Mucosa of descending colon (tissue), 3 donors: ENCODE measurements around the gene NRARP. TPM values are rescaled to one million over a fixed set of nuclear protein-coding genes. Genes with fewer than 3 reads are reported as not detected.

ENCODE experiments used
- ATAC-seq: fragments of 200-7000 bp; cut with Tn5 transposase; one replicate; pipeline ENCODE4 v1.9.1; 2020; ENCODE audit warnings: mild to moderate bottlenecking, moderate library complexity
- DNase-seq, 3 donors: peaks; one replicate each; pipeline ENCODE4 v3.0.0-alpha.2; 2020
- H3K36me3 ChIP-seq: fragments of 200-600 bp; one replicate; pipeline ENCODE4 v1.8.0; 2021; ENCODE audit warnings: low read depth, mild to moderate bottlenecking
- H3K4me1 ChIP-seq: fragments of 200-600 bp; one replicate; pipeline ENCODE4 v1.8.0; 2021; ENCODE audit warnings: low read depth, mild to moderate bottlenecking
- H3K4me3 ChIP-seq: fragments of 200-600 bp; one replicate; pipeline ENCODE4 v1.8.0; 2021; ENCODE audit warnings: mild to moderate bottlenecking
- H3K9me3 ChIP-seq: fragments of 200-600 bp; one replicate; pipeline ENCODE4 v1.8.0; 2021; ENCODE audit warnings: mild to moderate bottlenecking
- intact Hi-C, 2 donors: fragments of 100-400 bp; cut with DNase I in 1 of 2; cut with micrococcal nuclease in 1 of 2; formaldehyde crosslinking; loops; one replicate each; pipeline versions ENCODE4 v1.11.0 to v1.11.1; 2022; cut with DNase I, micrococcal nuclease
- total RNA-seq, 3 donors: library from RNA; stranded (reverse); fragmentation: NEBNext Ultra II Directional in 2 of 3; extraction: Animal tissue kit (Norgen Biotek cat#: 25700) in 2 of 3; gene quantifications; one replicate each; pipeline versions ENCODE4 v1.2.1 to v1.2.4, GENCODE V29; 2021 to 2023
- TF ChIP-seq, protein P1 (sequence below): fragments of 200-600 bp; IDR thresholded peaks from one replicate; pipeline ENCODE4 v1.8.0; 2022; ENCODE audit warnings: antibody characterized with exemption, mild to moderate bottlenecking
- donor health status: DM: no; HTN: no; CAD: no; lungs with moderate emphysema.
- donor health status: DM: no; HTN: no; CAD: no.
- donor health status: DM: no; HTN: yes; CAD: no.

NRARP gene
- total RNA-seq, 3 donors from 2014 or later: 61.4 to 171 (median 146) TPM

- Histone ChIP-seq H3K4me3 (peak overlapping the region; percentile 42), H3K36me3 (peaks cover 3% of the 10 kb centered on the region), H3K4me1 (peaks cover 30% of the 10 kb centered on the region), H3K9me3 (no peaks in the 10 kb centered on the region)
- ATAC-seq: no peak
- peak in 2 of 3 donors; percentile 29 to 63 for DNase-seq
- intact Hi-C loops: no loop called here
- TF ChIP-seq, protein P1, sequence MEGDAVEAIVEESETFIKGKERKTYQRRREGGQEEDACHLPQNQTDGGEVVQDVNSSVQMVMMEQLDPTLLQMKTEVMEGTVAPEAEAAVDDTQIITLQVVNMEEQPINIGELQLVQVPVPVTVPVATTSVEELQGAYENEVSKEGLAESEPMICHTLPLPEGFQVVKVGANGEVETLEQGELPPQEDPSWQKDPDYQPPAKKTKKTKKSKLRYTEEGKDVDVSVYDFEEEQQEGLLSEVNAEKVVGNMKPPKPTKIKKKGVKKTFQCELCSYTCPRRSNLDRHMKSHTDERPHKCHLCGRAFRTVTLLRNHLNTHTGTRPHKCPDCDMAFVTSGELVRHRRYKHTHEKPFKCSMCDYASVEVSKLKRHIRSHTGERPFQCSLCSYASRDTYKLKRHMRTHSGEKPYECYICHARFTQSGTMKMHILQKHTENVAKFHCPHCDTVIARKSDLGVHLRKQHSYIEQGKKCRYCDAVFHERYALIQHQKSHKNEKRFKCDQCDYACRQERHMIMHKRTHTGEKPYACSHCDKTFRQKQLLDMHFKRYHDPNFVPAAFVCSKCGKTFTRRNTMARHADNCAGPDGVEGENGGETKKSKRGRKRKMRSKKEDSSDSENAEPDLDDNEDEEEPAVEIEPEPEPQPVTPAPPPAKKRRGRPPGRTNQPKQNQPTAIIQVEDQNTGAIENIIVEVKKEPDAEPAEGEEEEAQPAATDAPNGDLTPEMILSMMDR: no peak
These were observed 23.1 kb downstream of the NRARP start for GRCh38 chr9:137278721-137279711.

GRCh38 chr9:137278061-137278701 lies 23.9 kb downstream of the NRARP start:
- TF ChIP-seq, protein P1: no peak
- peaks cover 3% of the 10 kb centered on the region for H3K36me3 ChIP-seq
- H3K4me3 ChIP-seq: peak overlapping the region; percentile 42
- ATAC-seq: peak; percentile 38
- DNase-seq: peak in 2 of 3 donors; percentile 71 to 78
- no peaks in the 10 kb centered on the region for H3K9me3 ChIP-seq
- intact Hi-C loops: no loop called here
- H3K4me1 ChIP-seq: peaks cover 34% of the 10 kb centered on the region

- DNase-seq (peak; percentile 91 to 95 (median 92)), ATAC-seq (peak; percentile 85)
- Histone ChIP-seq H3K36me3 (peaks cover 3% of the 10 kb centered on the region), H3K9me3 (no peaks in the 10 kb centered on the region), H3K4me1 (peaks cover 34% of the 10 kb centered on the region), H3K4me3 (peak within 1 kb of the TSS; percentile 42)
- TF ChIP-seq, protein P1: peak; percentile 25
- intact Hi-C loops: no loop called here
These were observed 24.6 kb downstream of the NRARP start, which contains the start of gene TOR4A for GRCh38 chr9:137277329-137278041. Gene TOR4A, plus strand, starts transcription at chr9:137277726. Its CDS starts 964 bp downstream, at chr9:137278690.

DNA sequence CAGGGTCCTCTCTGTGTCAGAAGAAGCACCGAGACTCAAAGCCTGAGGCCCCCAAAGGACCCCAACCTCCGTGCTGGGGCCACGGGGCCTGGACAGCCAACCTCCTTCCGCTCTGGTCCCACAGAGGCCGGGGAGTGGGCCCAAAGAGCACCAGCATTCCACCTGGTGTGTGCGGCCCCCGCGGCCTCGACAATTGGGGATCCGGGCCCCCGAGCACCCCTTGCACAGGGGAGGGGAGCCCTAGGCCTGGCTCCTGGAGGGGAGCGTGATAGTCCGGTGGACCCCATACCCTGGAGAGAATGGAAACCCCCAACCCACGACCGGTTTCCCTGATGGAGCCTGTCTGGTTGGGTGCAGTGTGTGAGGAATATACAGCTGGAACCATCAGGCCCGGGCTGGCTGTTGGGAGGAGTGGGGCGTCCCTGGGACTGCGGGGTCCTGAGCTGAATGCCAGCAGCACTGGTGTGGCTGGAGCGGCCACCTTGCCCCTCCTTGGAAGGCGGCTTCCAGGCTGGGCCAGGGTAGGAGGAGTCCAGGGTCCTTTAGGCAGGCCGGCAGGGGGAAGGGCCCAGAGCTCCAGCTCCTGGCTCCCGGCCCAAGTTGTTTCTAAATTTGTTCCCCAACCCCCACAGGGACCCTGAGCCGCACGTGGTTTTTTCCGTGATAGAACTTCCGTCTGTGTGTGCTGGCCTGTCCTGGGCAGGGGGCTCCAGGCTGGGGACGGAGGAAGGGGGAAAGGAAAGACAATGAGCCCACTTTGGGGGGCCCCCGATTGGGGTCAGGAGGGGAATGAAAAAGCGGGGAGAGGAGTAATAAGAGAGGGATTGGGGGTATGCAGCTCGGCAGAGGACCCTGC lies 25.4 kb downstream of the NRARP start:
- H3K4me1 ChIP-seq: peaks cover 34% of the 10 kb centered on the region
- peaks cover 3% of the 10 kb centered on the region for H3K36me3 ChIP-seq
- TF ChIP-seq, protein P1: no peak
- ATAC-seq: peak; percentile 49
- DNase-seq: peak; percentile 79 to 84 (median 84)
- intact Hi-C loops: no loop called here
- H3K4me3 ChIP-seq: no peak overlapping the region
- no peaks in the 10 kb centered on the region for H3K9me3 ChIP-seq
